CD14-positive monocyte (primary cell): ENCODE measurements around the gene HORMAD2. TPM values are rescaled to one million over a fixed set of nuclear protein-coding genes. Genes with fewer than 3 reads are reported as not detected.

Source experiments
- DNase-seq, 3 donors: peaks; one replicate each; pipeline ENCODE4 v3.0.0-alpha.2; 2011 to 2022
- H2AFZ ChIP-seq: 2 replicates; pipeline ENCODE4 v1.6.0; 2012; ENCODE audit warnings: mild to moderate bottlenecking, low read depth, low read length, inconsistent platforms; ENCODE audit not compliant: insufficient read depth, poor library complexity, severe bottlenecking
- H3K27ac ChIP-seq, 2 donors: 1 replicate in 1 of 2; 2 replicates in 1 of 2; pipeline ENCODE4 v1.5.1; 2012 to 2013; ENCODE audit warnings: low read length in 2 of 2, control low read depth in 1 of 2, inconsistent platforms in 1 of 2, low read depth in 1 of 2, mild to moderate bottlenecking in 1 of 2
- H3K27me3 ChIP-seq, 2 donors: one replicate each; pipeline versions ENCODE4 v1.6.0 to v1.6.1; 2011 to 2013; ENCODE audit warnings: low read length in 2 of 2; ENCODE audit not compliant: control insufficient read depth in 2 of 2, insufficient read depth in 2 of 2
- H3K36me3 ChIP-seq, 2 donors: replicated peaks in 1 of 2; 1 replicate in 1 of 2; 2 replicates in 1 of 2; pipeline versions ENCODE4 v1.5.1 to v1.6.1; 2012 to 2013; ENCODE audit warnings: low read length in 2 of 2, control low read depth in 1 of 2, inconsistent platforms in 1 of 2, mild to moderate bottlenecking in 1 of 2; ENCODE audit not compliant: insufficient read depth in 2 of 2, control insufficient read depth in 1 of 2
- H3K4me1 ChIP-seq, 2 donors: 1 replicate in 1 of 2; 2 replicates in 1 of 2; pipeline versions ENCODE4 v1.5.1 to v1.6.1; 2012 to 2013; ENCODE audit warnings: low read length in 2 of 2, control low read depth in 1 of 2, inconsistent platforms in 1 of 2, mild to moderate bottlenecking in 1 of 2, moderate library complexity in 1 of 2; ENCODE audit not compliant: insufficient read depth in 2 of 2, control insufficient read depth in 1 of 2
- H3K4me2 ChIP-seq: replicated peaks from 2 replicates; pipeline ENCODE3; 2012; ENCODE audit warnings: low read length, moderate library complexity, mild to moderate bottlenecking; ENCODE audit not compliant: poor library complexity, severe bottlenecking; ENCODE audit errors: extremely low read depth
- H3K4me3 ChIP-seq, 3 experiments: fragments of 200-600 bp in 1 of 3; sonication (generic) in 1 of 3; replicated peaks in 1 of 3; 1 replicate in 2 of 3; 2 replicates in 1 of 3; pipeline ENCODE4 v1.5.1; 2011 to 2013; ENCODE audit warnings: low read length in 3 of 3, mild to moderate bottlenecking in 3 of 3, control low read depth in 2 of 3, low read depth in 2 of 3, inconsistent platforms in 1 of 3, moderate library complexity in 1 of 3
- H3K79me2 ChIP-seq: 2 replicates; pipeline ENCODE4 v1.6.0; 2012; ENCODE audit warnings: mild to moderate bottlenecking, control low read depth, inconsistent platforms, low read length, moderate library complexity; ENCODE audit not compliant: insufficient read depth
- H3K9ac ChIP-seq: 2 replicates; pipeline ENCODE4 v1.6.0; 2017; ENCODE audit warnings: low read length, mild to moderate bottlenecking; ENCODE audit not compliant: insufficient read depth, poor library complexity, severe bottlenecking
- H3K9me3 ChIP-seq, 2 donors: replicated peaks in 1 of 2; 1 replicate in 1 of 2; 2 replicates in 1 of 2; pipeline versions ENCODE4 v1.5.1 to v1.6.1; 2012 to 2013; ENCODE audit warnings: low read length in 2 of 2, control low read depth in 1 of 2; ENCODE audit not compliant: control insufficient read depth in 1 of 2, insufficient read depth in 1 of 2
- H4K20me1 ChIP-seq: 2 replicates; pipeline ENCODE4 v1.6.0; 2012; ENCODE audit warnings: mild to moderate bottlenecking, low read length, control low read depth, moderate library complexity; ENCODE audit not compliant: insufficient read depth
- H3K27ac Mint-ChIP-seq, 7 donors: one replicate each; pipeline ENCODE4 v1.8.0; 2020; ENCODE audit warnings: mild to moderate bottlenecking in 7 of 7, mixed read lengths in 7 of 7, moderate library complexity in 6 of 7, inconsistent platforms in 2 of 7
- H3K27me3 Mint-ChIP-seq, 3 donors: one replicate each; pipeline ENCODE4 v1.8.0; 2021 to 2022; ENCODE audit warnings: low read depth in 3 of 3, mild to moderate bottlenecking in 3 of 3, mixed read lengths in 3 of 3, moderate library complexity in 3 of 3, inconsistent platforms in 1 of 3
- H3K36me3 Mint-ChIP-seq, 2 donors: one replicate each; pipeline ENCODE4 v1.8.0; 2020; ENCODE audit warnings: mixed read lengths in 2 of 2, inconsistent platforms in 1 of 2, mild to moderate bottlenecking in 1 of 2
- H3K4me1 Mint-ChIP-seq: one replicate; pipeline ENCODE4 v1.8.0; 2020; ENCODE audit warnings: mild to moderate bottlenecking, mixed read lengths
- H3K4me3 Mint-ChIP-seq, 2 donors: one replicate each; pipeline ENCODE4 v1.8.0; 2020; ENCODE audit warnings: mild to moderate bottlenecking in 2 of 2, mixed read lengths in 2 of 2, moderate library complexity in 1 of 2
- H3K9me3 Mint-ChIP-seq, 7 donors: one replicate each; pipeline ENCODE4 v1.8.0; 2020 to 2022; ENCODE audit warnings: mixed read lengths in 7 of 7, mild to moderate bottlenecking in 6 of 7, moderate library complexity in 6 of 7, inconsistent platforms in 2 of 7
- WGBS: methylation state at CpG from one replicate; pipeline ENCODE4 v1.1.5; 2013; ENCODE audit warnings: missing lambda C conversion rate; ENCODE audit not compliant: insufficient coverage; 5-methylcytosine and 5-hydroxymethylcytosine counted together
- intact Hi-C, 2 donors: fragments of 100-400 bp; cut with micrococcal nuclease; formaldehyde crosslinking; loops; one replicate each; pipeline versions ENCODE4 v1.15.0 to v1.15.1; 2023
- polyA plus RNA-seq, 3 donors: library from polyadenylated mRNA; depleted of rRNA in 1 of 3; unstranded in 2 of 3; stranded (reverse) in 1 of 3; fragments of 300-500 nt in 2 of 3; fragments of >200 nt in 1 of 3; fragmentation: Illumina TruSeq in 2 of 3; gene quantifications; 1 replicate in 2 of 3; 2 replicates in 1 of 3; pipeline ENCODE4 v1.2.3, GENCODE V29; 2012 to 2021
- TF ChIP-seq, protein P1 (sequence below): fragments of 200-600 bp; IDR thresholded peaks from one replicate; pipeline ENCODE4 v1.8.0; 2022; ENCODE audit warnings: antibody characterized with exemption, mild to moderate bottlenecking

Gene HORMAD2
- polyA plus RNA-seq, 3 donors, result not detected

- Histone ChIP-seq H3K9me3 (no peaks in the 10 kb centered on the region), H4K20me1 (no peaks in the 10 kb centered on the region), H3K27ac (no peak overlapping the region), H3K27me3 (no peaks in the 10 kb centered on the region), H3K79me2 (no peaks in the 10 kb centered on the region), H2AFZ (no peak overlapping the region), H3K4me3 (no peak overlapping the region), H3K4me1 (no peaks in the 10 kb centered on the region), H3K4me2 (no peak overlapping the region), H3K36me3 (no peaks in the 10 kb centered on the region), H3K9ac (no peak overlapping the region)
- no peaks in the 10 kb centered on the region for H3K36me3 Mint-ChIP-seq
- TF ChIP-seq, protein P1, sequence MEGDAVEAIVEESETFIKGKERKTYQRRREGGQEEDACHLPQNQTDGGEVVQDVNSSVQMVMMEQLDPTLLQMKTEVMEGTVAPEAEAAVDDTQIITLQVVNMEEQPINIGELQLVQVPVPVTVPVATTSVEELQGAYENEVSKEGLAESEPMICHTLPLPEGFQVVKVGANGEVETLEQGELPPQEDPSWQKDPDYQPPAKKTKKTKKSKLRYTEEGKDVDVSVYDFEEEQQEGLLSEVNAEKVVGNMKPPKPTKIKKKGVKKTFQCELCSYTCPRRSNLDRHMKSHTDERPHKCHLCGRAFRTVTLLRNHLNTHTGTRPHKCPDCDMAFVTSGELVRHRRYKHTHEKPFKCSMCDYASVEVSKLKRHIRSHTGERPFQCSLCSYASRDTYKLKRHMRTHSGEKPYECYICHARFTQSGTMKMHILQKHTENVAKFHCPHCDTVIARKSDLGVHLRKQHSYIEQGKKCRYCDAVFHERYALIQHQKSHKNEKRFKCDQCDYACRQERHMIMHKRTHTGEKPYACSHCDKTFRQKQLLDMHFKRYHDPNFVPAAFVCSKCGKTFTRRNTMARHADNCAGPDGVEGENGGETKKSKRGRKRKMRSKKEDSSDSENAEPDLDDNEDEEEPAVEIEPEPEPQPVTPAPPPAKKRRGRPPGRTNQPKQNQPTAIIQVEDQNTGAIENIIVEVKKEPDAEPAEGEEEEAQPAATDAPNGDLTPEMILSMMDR, result no peak
- no peaks in the 10 kb centered on the region for H3K4me1 Mint-ChIP-seq
- H3K27me3 Mint-ChIP-seq, result no peaks in the 10 kb centered on the region
- WGBS, result 97% methylated on average over 3 of the region's 3 CpGs
- DNase-seq, result no peak
- intact Hi-C loops, result no loop called here
- no peaks in the 10 kb centered on the region for H3K9me3 Mint-ChIP-seq
- no peak overlapping the region for H3K4me3 Mint-ChIP-seq
- no peak overlapping the region for H3K27ac Mint-ChIP-seq
Measured at GRCh38 chr22:30171008-30171407, 90.7 kb downstream of the HORMAD2 start.

GRCh38 chr22:30175690-30176288 is 95.5 kb downstream of the HORMAD2 start:
- Histone ChIP-seq H3K79me2 (no peaks in the 10 kb centered on the region), H3K9me3 (no peaks in the 10 kb centered on the region), H4K20me1 (no peaks in the 10 kb centered on the region), H3K4me1 (no peaks in the 10 kb centered on the region), H3K27ac (no peak overlapping the region), H3K4me2 (no peak overlapping the region), H3K27me3 (no peaks in the 10 kb centered on the region), H3K4me3 (no peak overlapping the region), H3K9ac (no peak overlapping the region), H3K36me3 (no peaks in the 10 kb centered on the region), H2AFZ (no peak overlapping the region)
- Mint-ChIP-seq H3K36me3 (no peaks in the 10 kb centered on the region), H3K4me1 (no peaks in the 10 kb centered on the region), H3K9me3 (no peaks in the 10 kb centered on the region), H3K27ac (no peak overlapping the region), H3K27me3 (peaks cover 0 to 2% (median 1%) of the 10 kb centered on the region in 3 donors), H3K4me3 (no peak overlapping the region)
- TF ChIP-seq, protein P1, result no peak
- DNase-seq, result no peak
- 100% methylated on average over 1 of the region's 1 CpG for WGBS
- intact Hi-C loops, result loop anchor here in 1 of 2 donors (5.0 kb wide), 1 partner anchor 37 kb away; no protein-coding TSS in a partner anchor
